Measurements from ENCODE around the gene ALG14.

DNA sequence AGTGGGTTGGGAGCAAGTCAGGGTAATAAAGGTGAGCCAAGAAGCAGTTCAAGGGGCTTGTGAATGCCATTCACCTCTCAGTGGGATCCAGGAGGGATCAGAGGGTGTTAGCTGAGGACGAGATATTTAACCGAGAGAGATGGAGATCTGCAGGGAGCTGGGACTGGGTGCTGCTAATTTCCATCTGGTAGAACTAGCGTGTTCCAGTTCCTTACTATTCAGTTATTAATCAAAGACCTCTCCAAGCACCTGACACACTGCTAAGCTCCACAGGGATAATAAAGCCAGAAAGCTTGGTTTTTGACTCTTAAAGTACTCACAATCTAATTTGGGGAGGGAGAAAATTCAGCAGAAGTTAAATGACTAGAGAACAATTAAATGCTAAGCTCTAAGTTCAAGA, 57.7 kb downstream of the ALG14 start:
- TF ChIP-seq EZH2 (IDR thresholded peaks at IDR 0.05; ENCODE audit: borderline replicate concordance, low read depth, low read length, severe bottlenecking) (no peak), POLR2A (IDR thresholded peaks at IDR 0.05; ENCODE audit: low read depth, low read length) (no peak), POLR2AphosphoS5 (IDR thresholded peaks at IDR 0.05; ENCODE audit: insufficient read depth, low read depth, low read length) (no peak), JUN (IDR thresholded peaks at IDR 0.05; ENCODE audit: borderline replicate concordance, insufficient read depth, insufficient read length, low read depth) (no peak)
- TF ChIP-seq, protein P1, sequence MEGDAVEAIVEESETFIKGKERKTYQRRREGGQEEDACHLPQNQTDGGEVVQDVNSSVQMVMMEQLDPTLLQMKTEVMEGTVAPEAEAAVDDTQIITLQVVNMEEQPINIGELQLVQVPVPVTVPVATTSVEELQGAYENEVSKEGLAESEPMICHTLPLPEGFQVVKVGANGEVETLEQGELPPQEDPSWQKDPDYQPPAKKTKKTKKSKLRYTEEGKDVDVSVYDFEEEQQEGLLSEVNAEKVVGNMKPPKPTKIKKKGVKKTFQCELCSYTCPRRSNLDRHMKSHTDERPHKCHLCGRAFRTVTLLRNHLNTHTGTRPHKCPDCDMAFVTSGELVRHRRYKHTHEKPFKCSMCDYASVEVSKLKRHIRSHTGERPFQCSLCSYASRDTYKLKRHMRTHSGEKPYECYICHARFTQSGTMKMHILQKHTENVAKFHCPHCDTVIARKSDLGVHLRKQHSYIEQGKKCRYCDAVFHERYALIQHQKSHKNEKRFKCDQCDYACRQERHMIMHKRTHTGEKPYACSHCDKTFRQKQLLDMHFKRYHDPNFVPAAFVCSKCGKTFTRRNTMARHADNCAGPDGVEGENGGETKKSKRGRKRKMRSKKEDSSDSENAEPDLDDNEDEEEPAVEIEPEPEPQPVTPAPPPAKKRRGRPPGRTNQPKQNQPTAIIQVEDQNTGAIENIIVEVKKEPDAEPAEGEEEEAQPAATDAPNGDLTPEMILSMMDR (IDR thresholded peaks at IDR 0.05; ENCODE audit: extremely low read depth in 1 of 2, insufficient read depth in 1 of 2, low read depth in 1 of 2, low read length in 2 of 2), result no peak

Measured in endothelial cell of umbilical vein (primary cell).